IMR-90 (cell line): Measurements from ENCODE around the gene RBM28. TPM values are rescaled to one million over a fixed set of nuclear protein-coding genes. Genes with fewer than 3 reads are reported as not detected.

ENCODE experiments used
- ATAC-seq: fragments of 200-7000 bp; cut with Tn5 transposase; 2 replicates; pipeline ENCODE4 v1.9.1; 2020; ENCODE audit warnings: low read depth, mild to moderate bottlenecking, moderate library complexity
- BruUV-seq: library from RNA; stranded (reverse); fragments of 400-500 nt; replicated peaks from 2 replicates; lab custom pipeline; 2021; lab: Mats Ljungman, UMichigan
- CTCF ChIA-PET: fragments of 300-600 bp; formaldehyde crosslinking; extraction: SDS; loops from one replicate; lab custom pipeline; 2021; ENCODE audit warnings: antibody characterized with exemption; lab: Yijun Ruan, JAX
- POLR2A ChIA-PET: fragments of 300-600 bp; sonication (Branson Sonifier 250); formaldehyde crosslinking; loops from one replicate; lab custom pipeline; 2022; ENCODE audit warnings: antibody characterized with exemption; ENCODE audit not compliant: unreplicated experiment; lab: Charles Lee
- DNase-seq: peaks from one replicate; pipeline ENCODE4 v3.0.0; 2013
- H2AFZ ChIP-seq: replicated peaks from 2 replicates; pipeline ENCODE3; 2013; ENCODE audit warnings: low read length, mild to moderate bottlenecking; ENCODE audit not compliant: poor library complexity
- H2AK5ac ChIP-seq: 2 replicates; pipeline ENCODE4 v1.6.1; 2013; ENCODE audit warnings: low read depth, low read length, inconsistent platforms
- H2AK9ac ChIP-seq: replicated peaks from 2 replicates; pipeline ENCODE3; 2013; ENCODE audit warnings: mild to moderate bottlenecking, low read depth, low read length, moderate library complexity; ENCODE audit not compliant: poor library complexity
- H2BK120ac ChIP-seq: 2 replicates; pipeline ENCODE4 v1.6.1; 2013; ENCODE audit warnings: low read depth, low read length, inconsistent platforms
- H2BK15ac ChIP-seq: 3 replicates; pipeline ENCODE4 v1.6.1; 2013; ENCODE audit warnings: low read depth, low read length, inconsistent platforms
- H2BK20ac ChIP-seq: 2 replicates; pipeline ENCODE4 v1.6.1; 2013; ENCODE audit warnings: low read depth, mild to moderate bottlenecking, inconsistent platforms, low read length, moderate library complexity
- H2BK5ac ChIP-seq: 2 replicates; pipeline ENCODE4 v1.6.1; 2013; ENCODE audit warnings: mild to moderate bottlenecking, low read depth, low read length, inconsistent platforms; ENCODE audit not compliant: poor library complexity, severe bottlenecking
- H3K14ac ChIP-seq: replicated peaks from 2 replicates; pipeline ENCODE4 v1.6.1; 2013; ENCODE audit warnings: low read depth, low read length, inconsistent platforms
- H3K18ac ChIP-seq: 2 replicates; pipeline ENCODE4 v1.6.1; 2013; ENCODE audit warnings: low read depth, low read length, control low read depth
- H3K23ac ChIP-seq: 2 replicates; pipeline ENCODE4 v1.6.1; 2013; ENCODE audit warnings: low read depth, low read length, inconsistent platforms
- H3K27ac ChIP-seq: 2 replicates; pipeline ENCODE4 v1.5.1; 2013; ENCODE audit warnings: mild to moderate bottlenecking, control low read depth, low read length; ENCODE audit not compliant: insufficient read depth
- H3K27me3 ChIP-seq: 2 replicates; pipeline ENCODE4 v1.6.1; 2013; ENCODE audit warnings: low read length; ENCODE audit not compliant: control insufficient read depth, insufficient read depth
- H3K36me3 ChIP-seq: 2 replicates; pipeline ENCODE4 v1.6.1; 2013; ENCODE audit warnings: low read length, mixed read lengths; ENCODE audit not compliant: control insufficient read depth, insufficient read depth
- H3K4ac ChIP-seq: 2 replicates; pipeline ENCODE4 v1.6.1; 2013; ENCODE audit warnings: low read depth, low read length, inconsistent platforms
- H3K4me1 ChIP-seq: 2 replicates; pipeline ENCODE4 v1.6.1; 2013; ENCODE audit warnings: low read length, mixed read lengths; ENCODE audit not compliant: control insufficient read depth, insufficient read depth
- H3K4me2 ChIP-seq: 2 replicates; pipeline ENCODE4 v1.6.1; 2013; ENCODE audit warnings: low read depth, mild to moderate bottlenecking, control low read depth, low read length, moderate library complexity
- H3K4me3 ChIP-seq: 2 replicates; pipeline ENCODE4 v1.5.1; 2013; ENCODE audit warnings: low read depth, mild to moderate bottlenecking, control low read depth, low read length, moderate library complexity; ENCODE audit not compliant: insufficient read depth
- H3K56ac ChIP-seq: 2 replicates; pipeline ENCODE4 v1.6.1; 2013; ENCODE audit warnings: low read length, inconsistent platforms; ENCODE audit not compliant: insufficient read depth; ENCODE audit errors: extremely low read depth
- H3K79me1 ChIP-seq, 2 experiments: 2 replicates each; pipeline ENCODE4 v1.6.1; 2013; ENCODE audit warnings: low read length in 2 of 2, inconsistent platforms in 1 of 2, low read depth in 1 of 2
- H3K9ac ChIP-seq: 2 replicates; pipeline ENCODE4 v1.6.1; 2013; ENCODE audit warnings: low read depth, low read length, control low read depth
- H3K9me1 ChIP-seq: 2 replicates; pipeline ENCODE4 v1.6.1; 2013; ENCODE audit warnings: low read length, inconsistent platforms; ENCODE audit not compliant: insufficient read depth
- H3K9me3 ChIP-seq: 2 replicates; pipeline ENCODE4 v1.6.1; 2013; ENCODE audit warnings: low read length; ENCODE audit not compliant: control insufficient read depth, insufficient read depth
- H4K20me1 ChIP-seq: 2 replicates; pipeline ENCODE4 v1.6.1; 2013; ENCODE audit warnings: low read length, inconsistent platforms; ENCODE audit not compliant: insufficient read depth
- H4K5ac ChIP-seq: 2 replicates; pipeline ENCODE4 v1.6.1; 2013; ENCODE audit warnings: mild to moderate bottlenecking, low read depth, low read length, control low read depth
- H4K8ac ChIP-seq, 2 experiments: 2 replicates each; pipeline ENCODE4 v1.6.1; 2013; ENCODE audit warnings: low read depth in 2 of 2, low read length in 2 of 2, control low read depth in 1 of 2, inconsistent platforms in 1 of 2
- H4K91ac ChIP-seq: 2 replicates; pipeline ENCODE4 v1.6.1; 2013; ENCODE audit warnings: low read depth, low read length, inconsistent platforms; ENCODE audit not compliant: insufficient read depth
- MXI1 ChIP-seq: IDR thresholded peaks from 2 replicates; pipeline ENCODE4 v1.6.1; 2012; ENCODE audit warnings: low read depth, mild to moderate bottlenecking, low read length, moderate library complexity, borderline replicate concordance
- WGBS, 2 experiments: methylation state at CpG; one replicate each; pipeline versions ENCODE4 v1.1.5 to v1.1.7; 2013; ENCODE audit warnings: missing lambda C conversion rate in 2 of 2; ENCODE audit not compliant: insufficient read length in 1 of 2; ENCODE audit errors: extremely low coverage in 2 of 2; 5-methylcytosine and 5-hydroxymethylcytosine counted together
- dilution Hi-C: fragments of 300-500 bp; cut with HindIII; formaldehyde crosslinking; loops from one replicate; pipeline ENCODE4 v1.14.3; 2018; ENCODE audit warnings: low sequenced_read_pairs; ENCODE audit not compliant: unreplicated experiment
- in situ Hi-C: fragments of 300-500 bp; cut with MboI; formaldehyde crosslinking; loops from 3 replicates; pipeline ENCODE4 v1.14.3; 2019; ENCODE audit warnings: low sequenced_read_pairs, inconsistent platforms, mixed read lengths
- intact Hi-C: fragments of 100-400 bp; cut with micrococcal nuclease; formaldehyde crosslinking; loops from 2 replicates; pipeline ENCODE4 v1.10.0; 2022
- polyA plus RNA-seq, 3 experiments: library from polyadenylated mRNA; depleted of rRNA; stranded (reverse); fragments of >200 nt; gene quantifications; 2 replicates each; pipeline ENCODE4 v1.2.3, GENCODE V29; 2012; ENCODE audit warnings: low replicate concordance in 1 of 3
- total RNA-seq: library from RNA; depleted of rRNA; stranded (reverse); fragments of >200 nt; gene quantifications from 2 replicates; pipeline ENCODE4 v1.2.3, GENCODE V29; 2012

RBM28 gene
- total and polyA plus RNA-seq, 2 of the 4 experiments (the other 2 are of a cell fraction): 12.4 to 20.4 TPM

DNA sequence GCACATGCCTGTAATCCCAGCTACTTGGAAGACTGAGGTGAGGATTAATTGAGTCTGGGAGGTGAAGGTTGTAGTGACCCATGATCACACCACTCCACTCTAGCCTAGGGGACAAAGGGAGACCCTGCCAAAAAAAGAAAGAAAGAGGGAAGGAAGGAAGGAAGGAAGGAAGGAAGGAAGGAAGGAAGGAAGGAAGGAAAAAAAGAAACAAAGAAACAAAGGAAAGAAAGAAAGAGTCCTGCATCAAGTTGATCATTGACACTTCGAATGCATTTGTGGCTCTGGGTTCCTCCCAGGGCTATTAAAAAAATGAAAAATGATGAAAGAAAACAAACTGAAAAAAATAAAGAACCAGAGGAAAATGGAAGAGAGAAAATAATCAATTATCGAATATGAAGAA lies 21.7 kb upstream of the RBM28 start:
- CTCF ChIA-PET: no interaction called here
- intact Hi-C loops: no loop called here

More for the DNA sequence above, 21.7 kb upstream of the RBM28 start:
- no peak for ATAC-seq
- Histone ChIP-seq H3K4me2 (no peak overlapping the region), H3K4me1 (no peaks in the 10 kb centered on the region; the same call in 1 of the 2 replicates), H3K9me1 (no peaks in the 10 kb centered on the region), H3K18ac (no peak overlapping the region), H2AK9ac (no peak overlapping the region), H2AK5ac (no peak overlapping the region), H4K8ac (no peak overlapping the region), H3K9ac (no peak overlapping the region), H3K36me3 (no peaks in the 10 kb centered on the region), H4K20me1 (0 out of 2 replicates have a peak, but pooled peaks cover 3% of the 10 kb centered on the region), H3K27ac (no peak overlapping the region), H3K14ac (no peak overlapping the region), H3K4ac (no peak overlapping the region), H3K56ac (no peak overlapping the region), H2BK5ac (no peak overlapping the region), H3K79me1 (no peaks in the 10 kb centered on the region), H3K9me3 (no peaks in the 10 kb centered on the region), H2BK15ac (no peak overlapping the region), H4K91ac (no peak overlapping the region), H3K23ac (no peak overlapping the region), H2BK20ac (no peak overlapping the region), H2BK120ac (no peak overlapping the region), H3K4me3 (no peak overlapping the region), H2AFZ (no peak overlapping the region), H3K27me3 (peaks cover 58% of the 10 kb centered on the region), H4K5ac (no peak overlapping the region)
- DNase-seq: no peak
- no peak for TF ChIP-seq MXI1
- no TSS peak for BruUV-seq
- in situ Hi-C loops: no loop called here
- no CpG with 5 or more reads among the region's 2 CpGs for WGBS, 2 experiments
- POLR2A ChIA-PET: no interaction called here
- dilution Hi-C loops: no loop called here
